NCI-H2081 treated with DMSO at 0.1 percent for 48 hours (cell line): ENCODE data around the gene B4GALNT2.
"Not testable (repeated sequence)": the region's sequence is repeated elsewhere in the genome, so short reads cannot be mapped to it uniquely, and the experiment has no call there.

Experiments used
- DNase-seq: peaks from one replicate; lab custom pipeline; 2025; lab: John Stamatoyannopoulos, UW

The B4GALNT2 gene

GRCh38 chr17:49183341-49183740 is 50.8 kb downstream of the B4GALNT2 start:
- DNase-seq: no peak

DNA sequence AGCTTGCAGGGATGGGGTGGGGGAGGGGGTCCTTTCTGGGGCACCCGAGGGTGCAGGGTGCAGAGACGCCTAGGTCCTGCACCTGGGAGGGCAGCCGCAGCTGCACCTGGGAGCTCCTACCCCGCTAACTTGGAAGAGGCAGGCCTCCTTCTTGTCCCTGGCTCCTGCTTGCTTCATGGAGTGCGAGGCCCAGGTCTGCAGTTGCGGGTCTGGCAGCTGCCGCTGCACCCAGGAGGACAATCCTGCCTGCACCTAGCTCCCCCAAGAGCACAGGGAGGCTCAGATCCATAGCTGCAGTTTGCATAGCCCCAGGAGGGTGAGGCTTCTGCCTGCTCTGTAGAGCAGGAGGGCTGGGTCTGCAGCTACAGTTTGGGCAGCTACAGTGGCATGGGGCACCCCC is 51.2 kb downstream of the B4GALNT2 start:
- no peak for DNase-seq

GRCh38 chr17:49184522-49184921 is 52.0 kb downstream of the B4GALNT2 start:
- not testable (repeated sequence) for DNase-seq

GRCh38 chr17:49185381-49185780 is 52.8 kb downstream of the B4GALNT2 start:
- not testable (repeated sequence) for DNase-seq

- DNase-seq: no peak
These were observed 54.7 kb downstream of the B4GALNT2 start for GRCh38 chr17:49187301-49187700.

- DNase-seq: no peak
These were observed 58.4 kb downstream of the B4GALNT2 start for GRCh38 chr17:49190932-49191331.

GRCh38 chr17:49191409-49191916 is 58.9 kb downstream of the B4GALNT2 start:
- DNase-seq: no peak

GRCh38 chr17:49191917-49192741 is 59.6 kb downstream of the B4GALNT2 start:
- DNase-seq: peak; percentile 84

- DNase-seq: peak; percentile 22
These were observed 61.1 kb downstream of the B4GALNT2 start for GRCh38 chr17:49193513-49194296.

GRCh38 chr17:49194297-49194607 is 61.7 kb downstream of the B4GALNT2 start:
- DNase-seq: no peak

DNA sequence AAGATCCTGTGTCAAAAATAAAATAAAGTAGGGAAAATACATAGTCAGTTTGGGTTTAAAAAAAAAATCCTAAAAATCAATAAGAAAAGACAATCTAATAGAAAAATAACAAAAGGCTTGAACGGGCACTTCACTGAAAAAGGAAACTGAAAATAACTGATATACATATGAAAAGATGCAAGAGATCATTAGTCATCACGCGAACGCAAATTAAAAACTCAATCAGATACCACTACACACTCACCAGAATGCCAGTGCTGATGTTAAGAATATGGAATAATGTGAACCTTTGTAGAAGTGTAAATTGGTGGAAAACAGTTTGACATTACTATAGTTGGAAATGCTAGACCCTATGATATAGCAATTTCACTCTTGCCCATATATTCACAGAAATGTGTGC is 63.2 kb downstream of the B4GALNT2 start:
- no peak for DNase-seq

- DNase-seq: no peak
These were observed 64.0 kb downstream of the B4GALNT2 start for GRCh38 chr17:49196520-49196919.

GRCh38 chr17:49197346-49197998 is 64.9 kb downstream of the B4GALNT2 start:
- DNase-seq: no peak

GRCh38 chr17:49198211-49198610 is 65.6 kb downstream of the B4GALNT2 start:
- DNase-seq: no peak

GRCh38 chr17:49200423-49201083 is 68.0 kb downstream of the B4GALNT2 start:
- no peak for DNase-seq

GRCh38 chr17:49201481-49201927 is 68.9 kb downstream of the B4GALNT2 start:
- DNase-seq: no peak

GRCh38 chr17:49203796-49204195 is 71.2 kb downstream of the B4GALNT2 start:
- no peak for DNase-seq

- no peak for DNase-seq
These were observed 71.9 kb downstream of the B4GALNT2 start for GRCh38 chr17:49204516-49204915.

GRCh38 chr17:49209061-49209571 is 76.5 kb downstream of the B4GALNT2 start:
- DNase-seq: no peak

DNA sequence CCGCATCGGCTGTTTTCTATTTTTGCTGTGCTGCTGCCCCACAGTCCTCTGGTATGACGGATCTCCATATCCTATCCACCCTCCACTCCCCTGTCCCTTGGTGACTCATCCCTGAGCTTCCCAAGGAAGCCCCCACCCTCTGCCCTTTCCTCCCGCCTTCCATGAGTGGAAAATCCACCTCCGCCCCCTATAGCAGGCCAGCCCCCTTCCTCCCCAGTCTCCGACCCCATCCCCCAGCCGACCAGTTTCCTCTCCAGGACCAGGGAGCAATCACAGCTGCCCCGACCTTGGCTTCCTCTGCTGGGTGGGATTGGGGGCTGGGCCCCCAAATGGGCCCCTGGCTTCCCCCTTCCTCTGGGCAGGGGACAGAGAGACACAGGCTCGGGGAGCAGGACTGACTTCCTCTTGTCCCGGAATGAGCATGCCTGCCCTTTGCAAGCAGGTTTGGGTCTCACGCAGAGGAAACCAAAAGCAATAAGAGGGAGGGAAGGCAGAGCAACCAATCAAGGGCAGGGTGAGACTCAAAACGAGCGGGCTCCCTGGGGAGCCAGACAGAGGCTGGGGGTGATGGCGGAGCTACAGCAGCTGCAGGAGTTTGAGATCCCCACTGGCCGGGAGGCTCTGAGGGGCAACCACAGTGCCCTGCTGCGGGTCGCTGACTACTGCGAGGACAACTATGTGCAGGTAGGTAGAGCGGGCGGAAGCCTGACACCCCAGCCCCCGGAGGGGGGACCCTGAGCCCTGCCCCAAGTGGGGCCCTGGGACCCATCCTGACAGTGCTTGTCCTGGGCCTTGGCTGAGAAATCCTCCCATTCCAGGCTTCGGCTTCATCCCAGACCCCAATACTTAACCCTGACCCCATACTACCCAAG is 77.8 kb downstream of the B4GALNT2 start, which contains the start of the genes ABI3 and GNGT2:
Gene ABI3 (plus strand): TSS at position 550 of the 872 bp plus-strand sequence. CDS start 18 bp downstream, at position 568.
Gene GNGT2 (minus strand): TSS at position 417 of the 872 bp plus-strand sequence. CDS start 3,152 bp downstream, outside the sequence.
- DNase-seq: no peak
